Stimulated activated naive CD4-positive, alpha-beta T cell treated with Interleukin-2 at 50 U/mL for 16 hours (primary cell): ENCODE measurements around the gene AOX1.
"Not testable (repeated sequence)": the region's sequence is repeated elsewhere in the genome, so short reads cannot be mapped to it uniquely, and the experiment has no call there.

Experiments
- DNase-seq: peaks from one replicate; lab custom pipeline; 2025; lab: John Stamatoyannopoulos, UW

The AOX1 gene

GRCh38 chr2:200668478-200668877 is 82.7 kb downstream of the AOX1 start:
- DNase-seq, result no peak

DNA sequence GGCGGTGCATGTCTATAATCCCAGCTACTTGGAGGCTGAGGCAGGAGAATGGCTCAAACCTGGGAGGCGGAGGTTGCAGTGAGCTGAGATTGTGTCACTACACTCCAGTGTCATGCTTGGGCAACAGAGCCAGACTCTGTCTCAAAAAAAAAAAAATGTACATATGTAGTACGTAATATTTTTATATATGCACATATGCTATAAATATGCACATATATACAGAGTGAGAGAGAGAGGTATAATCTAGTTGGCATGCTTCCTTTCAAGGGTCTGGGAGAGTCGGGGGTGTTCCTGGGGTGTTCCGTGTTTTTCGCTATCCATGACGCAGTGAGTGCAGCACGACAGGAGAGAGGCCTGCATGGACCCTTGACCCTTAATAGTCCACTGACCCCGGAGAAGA is 83.5 kb downstream of the AOX1 start:
- DNase-seq, result no peak

- no peak for DNase-seq
Observed at GRCh38 chr2:200670313-200670712, 84.5 kb downstream of the AOX1 start.

DNA sequence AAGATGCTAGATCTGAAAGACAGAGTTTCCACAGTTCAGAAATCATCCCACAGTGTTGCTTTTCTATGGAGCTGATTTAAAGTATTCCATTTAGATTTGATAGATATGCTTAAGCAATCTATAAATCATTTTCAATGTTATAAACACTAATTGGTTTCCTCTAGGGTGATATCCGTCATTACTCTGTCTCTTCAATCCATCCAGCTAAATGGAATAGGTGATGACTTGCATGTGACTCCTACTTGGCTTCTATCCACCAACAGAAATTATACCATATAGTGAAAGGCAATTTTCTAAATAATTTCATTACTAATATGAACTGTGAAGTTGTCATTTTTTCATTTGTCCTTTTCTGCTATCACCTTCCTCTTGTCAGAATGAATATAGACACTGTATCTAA is 84.9 kb downstream of the AOX1 start:
- DNase-seq, result no peak

DNA sequence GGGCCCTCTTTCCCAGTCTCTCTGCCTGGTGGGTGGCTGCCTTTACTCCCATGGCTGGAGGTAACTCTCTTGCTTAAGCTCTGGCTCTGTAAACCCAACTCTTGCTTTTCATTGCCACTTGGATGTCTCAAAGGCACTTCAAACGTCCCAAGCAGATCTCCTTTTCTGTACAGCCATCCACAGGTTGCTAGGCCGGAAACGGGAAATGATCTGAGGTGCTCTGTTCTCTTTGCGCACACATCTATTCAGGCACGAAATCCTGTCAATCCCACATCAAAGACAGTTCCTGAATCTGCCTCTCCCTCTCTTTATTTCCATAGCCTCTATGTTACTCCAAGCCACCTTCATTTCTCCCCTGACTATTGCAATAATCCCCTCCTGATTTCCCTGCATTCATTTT is 87.4 kb downstream of the AOX1 start:
- no peak for DNase-seq

DNA sequence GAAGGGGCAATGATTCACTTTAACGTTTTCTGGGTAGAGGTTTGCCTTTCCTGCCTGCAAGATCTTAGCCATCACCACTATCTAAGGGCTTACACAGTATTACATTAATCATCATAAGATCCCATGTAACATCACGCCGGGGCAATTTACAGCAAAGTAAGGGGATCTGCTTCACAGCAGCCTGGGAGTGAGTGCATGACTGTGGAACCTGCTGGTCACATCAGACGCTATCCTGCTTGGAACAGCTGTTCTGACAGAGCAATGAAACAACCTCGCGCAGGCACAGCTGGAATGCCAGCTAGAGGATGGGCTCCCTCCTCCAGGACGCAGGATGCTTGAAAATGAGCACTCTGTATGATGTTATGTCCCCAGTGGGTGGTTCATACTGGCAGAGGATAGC is 89.0 kb downstream of the AOX1 start:
- DNase-seq, result no peak

- no peak for DNase-seq
Observed at GRCh38 chr2:200677171-200677570, 91.4 kb downstream of the AOX1 start.

DNA sequence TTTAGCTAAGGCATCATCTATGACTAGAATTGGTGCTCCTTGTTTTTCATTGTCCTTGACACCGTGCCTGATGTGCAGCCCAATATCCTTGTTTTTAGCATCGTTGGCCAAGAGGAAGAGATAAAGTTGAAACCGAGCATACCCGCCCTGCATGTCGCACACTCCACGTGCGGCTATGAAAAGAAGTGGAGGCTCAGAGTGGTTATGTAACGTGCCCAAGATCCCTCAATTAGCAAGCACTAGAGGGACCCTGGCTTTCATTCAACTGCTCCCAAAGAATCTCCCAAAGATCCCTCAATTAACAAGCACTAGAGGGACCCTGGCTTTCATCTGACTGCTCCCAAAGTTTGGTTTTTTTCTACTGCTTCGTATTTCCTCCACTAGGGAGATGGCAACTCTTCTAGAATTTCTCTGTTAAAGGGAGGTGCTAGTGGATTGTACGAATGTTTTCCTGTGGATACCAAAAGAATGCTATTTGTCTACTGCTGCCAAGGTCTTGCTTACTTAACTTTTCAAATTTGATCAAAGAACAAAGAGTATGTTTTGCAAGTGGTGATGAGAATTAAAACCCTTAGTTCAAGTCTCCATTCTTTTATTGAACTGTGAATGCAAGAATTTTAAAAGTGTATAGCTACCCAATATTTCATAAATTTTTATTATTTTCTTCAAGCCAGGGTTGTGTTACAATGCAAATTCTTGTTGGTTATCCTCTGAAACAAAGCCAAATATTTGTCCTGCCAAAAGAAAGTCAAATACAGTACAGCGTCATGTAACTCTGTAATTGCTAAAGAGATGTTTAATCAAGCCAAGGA is 92.1 kb downstream of the AOX1 start:
- no peak for DNase-seq

DNA sequence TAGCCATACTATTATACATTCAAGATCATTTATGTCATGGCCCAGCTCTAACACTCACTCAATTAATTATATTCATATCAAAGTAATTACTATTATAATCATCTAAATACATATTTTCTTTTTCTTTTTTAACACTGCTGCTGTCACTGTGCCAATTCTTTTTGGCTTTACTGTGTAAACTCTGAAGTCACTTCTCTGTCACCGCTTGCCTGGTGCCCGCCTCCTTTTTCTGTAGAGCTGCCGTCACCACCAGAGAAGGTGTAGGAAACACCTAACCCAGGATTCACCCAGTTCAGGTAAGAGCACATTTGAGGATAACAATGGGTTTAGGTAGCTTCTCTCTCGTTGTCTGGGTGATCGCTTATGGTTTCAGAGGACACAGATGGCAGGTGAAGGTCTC is 93.3 kb downstream of the AOX1 start:
- no peak for DNase-seq

- DNase-seq, result no peak
Observed at GRCh38 chr2:200679535-200679934, 93.7 kb downstream of the AOX1 start.

- DNase-seq, result no peak
Observed at GRCh38 chr2:200681697-200682096, 95.9 kb downstream of the AOX1 start.

- not testable (repeated sequence) for DNase-seq
Observed at GRCh38 chr2:200682407-200682806, 96.6 kb downstream of the AOX1 start.

DNA sequence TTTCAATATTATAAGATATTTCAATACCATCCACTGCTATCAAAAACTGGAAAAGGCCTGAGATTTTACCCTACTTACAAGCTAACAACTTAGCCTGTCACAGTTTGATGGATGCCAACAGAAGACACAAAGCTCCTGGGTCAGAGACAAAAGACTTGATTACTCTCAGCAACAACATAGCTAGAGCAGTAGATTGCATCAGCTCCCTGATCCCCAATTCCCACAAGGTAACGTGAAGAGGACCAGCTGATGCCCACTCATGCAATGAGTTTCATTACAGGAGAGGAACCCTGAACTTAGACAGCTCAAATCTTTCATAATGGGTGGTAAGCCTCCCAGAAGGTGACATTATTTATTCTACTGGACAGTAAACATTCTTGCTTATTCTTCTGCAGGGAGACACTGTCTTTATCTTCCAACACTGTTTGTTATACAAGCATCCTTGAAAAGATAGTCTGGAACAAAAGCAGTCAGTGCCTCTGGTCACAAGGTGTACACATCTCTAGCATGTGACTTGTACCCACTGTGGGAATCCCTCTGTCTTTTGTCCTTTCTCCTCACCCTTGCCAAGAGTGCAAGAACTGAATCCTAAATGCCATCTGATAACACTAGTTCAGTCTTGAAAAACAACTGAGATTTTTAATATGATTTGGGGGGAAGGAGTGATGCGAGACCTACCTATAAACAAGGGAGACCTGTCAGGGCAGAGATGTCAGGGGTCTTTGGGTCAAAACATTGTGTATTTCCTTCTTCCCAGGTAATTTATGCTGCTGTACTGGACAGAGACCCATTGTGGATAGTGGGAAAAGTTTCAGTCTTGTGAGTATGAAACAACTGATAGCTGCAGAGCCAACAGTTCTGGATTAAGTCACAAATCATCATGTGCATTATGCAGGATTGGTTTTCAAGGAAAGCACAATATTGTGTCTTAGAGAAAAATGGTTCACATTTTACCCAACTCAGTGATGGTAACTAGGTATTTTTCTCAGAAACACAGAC is 102.4 kb downstream of the AOX1 start:
- DNase-seq, result no peak

GRCh38 chr2:200689115-200689514 is 103.3 kb downstream of the AOX1 start:
- DNase-seq, result no peak

DNA sequence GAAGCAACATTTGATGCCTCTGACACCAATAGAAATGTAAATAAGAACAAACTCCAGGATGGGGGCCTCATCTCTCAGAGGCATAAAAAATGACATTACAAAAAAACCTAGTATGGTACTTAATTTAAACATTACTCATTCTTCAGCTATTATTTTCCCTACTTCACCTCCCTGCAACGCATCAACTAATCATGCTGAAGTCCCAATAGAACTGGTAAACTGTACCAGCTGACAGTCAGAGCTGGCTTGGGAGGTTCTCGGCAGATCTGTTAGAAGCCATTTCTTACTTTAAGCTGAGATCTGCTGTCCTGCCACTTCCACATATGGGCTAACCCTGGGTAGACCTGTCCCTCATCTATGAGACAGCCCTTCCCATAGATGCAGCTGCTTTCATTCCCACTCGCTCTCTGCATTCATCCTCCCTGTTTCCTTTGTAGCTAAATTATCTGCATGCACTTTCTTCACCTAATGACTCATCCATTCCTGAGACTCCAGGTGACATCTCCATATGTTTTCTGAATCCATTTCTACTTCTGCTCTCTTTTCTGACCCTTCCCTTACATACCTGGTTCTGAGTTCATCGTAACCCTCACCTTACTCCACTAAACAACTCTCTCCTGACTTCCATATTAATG is 108.1 kb downstream of the AOX1 start:
- no peak for DNase-seq

- no peak for DNase-seq
Observed at GRCh38 chr2:200695191-200695590, 109.4 kb downstream of the AOX1 start.

- DNase-seq, result no peak
Observed at GRCh38 chr2:200695601-200696000, 109.8 kb downstream of the AOX1 start.

DNA sequence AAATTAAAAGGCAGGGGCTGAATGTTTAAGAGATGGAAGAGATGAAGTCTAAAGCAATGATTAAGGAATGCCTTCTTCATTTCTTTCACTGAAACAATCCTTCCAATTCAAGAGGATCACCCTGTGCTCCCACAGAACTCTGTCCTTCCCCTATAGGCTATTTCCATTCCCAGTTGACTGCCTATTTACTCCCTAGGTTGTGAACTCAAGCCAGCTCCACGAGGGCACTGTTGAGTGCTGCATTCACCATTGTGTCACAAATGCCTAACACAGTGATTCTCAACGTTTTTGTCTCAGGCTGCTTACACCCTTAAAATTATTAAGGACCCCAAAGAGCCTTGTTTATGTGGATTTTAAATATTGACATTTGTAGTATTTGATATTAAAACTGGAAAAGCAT is 112.4 kb downstream of the AOX1 start:
- DNase-seq, result no peak

- no peak for DNase-seq
Observed at GRCh38 chr2:200699310-200699709, 113.5 kb downstream of the AOX1 start.

DNA sequence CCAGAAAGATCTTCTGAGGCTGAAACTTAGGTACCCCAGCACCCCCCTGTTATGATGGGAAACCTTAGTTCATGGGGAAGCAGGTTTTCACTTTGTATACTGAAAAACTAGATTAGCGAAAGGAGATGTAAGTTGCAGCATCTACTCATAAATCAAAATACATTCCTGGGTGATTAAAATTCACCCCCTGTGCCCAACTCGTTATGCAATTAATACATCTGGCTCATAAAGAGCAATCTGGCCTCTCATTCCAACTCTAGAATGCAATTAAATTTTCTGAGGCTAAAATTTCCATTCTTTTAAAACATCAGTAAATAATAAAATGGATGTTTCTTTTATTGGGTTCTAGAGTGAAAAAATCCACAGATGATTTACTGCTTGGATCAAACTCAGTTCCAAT is 115.0 kb downstream of the AOX1 start:
- DNase-seq, result no peak

DNA sequence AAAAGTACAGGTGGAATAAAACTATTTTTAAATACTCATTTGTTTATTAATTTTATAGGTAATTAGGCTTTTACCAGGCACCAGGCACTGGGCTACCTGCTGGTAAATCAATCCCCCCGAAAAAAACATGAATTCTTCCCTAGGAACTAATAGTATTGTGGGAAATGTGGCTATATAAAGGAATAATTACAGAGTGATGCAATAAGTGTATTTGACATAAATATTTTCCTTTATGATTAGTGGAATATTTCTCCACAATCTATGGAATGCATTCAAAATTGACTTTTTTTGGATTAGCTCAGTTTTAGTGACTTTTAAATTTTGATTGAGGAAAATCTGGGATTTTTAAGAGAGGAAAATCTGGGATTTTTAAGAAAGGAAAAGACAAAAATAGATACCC is 116.2 kb downstream of the AOX1 start:
- DNase-seq, result no peak

DNA sequence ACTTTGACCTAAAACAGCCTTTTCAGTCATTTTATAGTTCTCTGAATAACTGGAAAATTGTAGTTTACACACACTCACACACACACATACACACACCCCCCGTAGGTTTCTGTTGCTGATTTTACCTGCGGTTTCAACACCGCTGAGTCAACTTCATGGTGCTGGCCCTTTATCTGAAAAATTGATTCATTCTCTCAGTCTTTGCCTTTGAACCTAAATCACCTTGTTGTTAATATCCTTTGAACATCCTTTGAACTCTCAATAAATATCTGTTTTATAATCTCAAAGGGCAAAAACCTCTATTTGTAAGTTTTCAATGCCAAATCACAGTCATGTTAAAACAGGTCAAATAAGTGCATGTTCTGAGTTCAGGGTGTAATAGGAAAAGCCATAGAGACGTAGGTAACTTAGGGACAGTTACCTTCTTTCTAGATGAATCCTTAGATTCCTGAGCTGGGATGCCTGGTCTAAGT is 116.9 kb downstream of the AOX1 start:
- peak; percentile 70 for DNase-seq
